CD1c-positive myeloid dendritic cell (primary cell): Measurements from ENCODE around the gene USP10.

Experiments used
- DNase-seq: peaks from one replicate; pipeline ENCODE4 v3.0.0-alpha.2; 2016; ENCODE audit errors: extremely low spot score

Gene USP10

DNA sequence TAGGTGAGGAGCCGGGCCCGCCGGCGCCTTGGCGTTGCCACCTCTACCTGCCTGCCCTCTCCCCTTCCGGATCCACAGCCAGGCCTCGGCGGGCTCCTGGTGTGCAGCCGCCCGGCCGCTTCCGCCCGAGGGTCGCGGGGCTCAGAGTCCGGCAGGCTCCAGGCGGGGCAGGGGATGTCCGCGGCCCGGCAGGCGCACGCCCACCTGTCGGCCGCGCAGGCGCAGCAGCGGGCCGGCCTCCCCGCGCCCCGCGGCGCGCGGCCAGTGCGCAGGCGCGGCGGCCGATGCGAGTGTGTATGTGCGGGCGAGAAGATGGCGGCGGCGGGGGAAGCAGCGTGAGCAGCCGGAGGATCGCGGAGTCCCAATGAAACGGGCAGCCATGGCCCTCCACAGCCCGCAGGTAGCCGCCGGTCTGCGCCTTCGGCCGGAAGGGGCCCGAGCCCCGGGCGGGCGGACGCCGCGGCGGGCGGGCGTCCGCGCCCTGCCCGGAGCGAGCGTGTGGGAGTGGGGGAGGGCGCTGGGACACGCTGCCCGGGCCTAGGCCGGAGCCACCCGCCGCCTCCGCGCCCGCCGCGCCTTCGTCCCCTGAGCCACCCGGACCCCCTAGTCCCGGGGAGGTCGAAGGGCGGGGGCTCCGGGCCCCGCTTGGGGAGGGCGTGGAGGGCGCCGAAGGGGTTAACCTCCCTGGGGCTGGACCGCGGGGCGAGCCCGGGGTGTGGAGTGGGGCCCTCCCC lies at the start of gene USP10:
Gene USP10, plus strand, starts transcription at position 289 of the 734 bp plus-strand sequence. Its CDS starts 91 bp downstream, at position 380.
- DNase-seq, result peak; percentile 94

- no peak for DNase-seq
These were observed 49.5 kb upstream of the USP10 start for GRCh38 chr16:84650062-84650991.

- no peak for DNase-seq
These were observed 47.2 kb upstream of the USP10 start for GRCh38 chr16:84652566-84652965.

- no peak for DNase-seq
These were observed 45.6 kb upstream of the USP10 start for GRCh38 chr16:84654238-84654637.

- no peak for DNase-seq
These were observed 44.8 kb upstream of the USP10 start for GRCh38 chr16:84654998-84655397.

DNA sequence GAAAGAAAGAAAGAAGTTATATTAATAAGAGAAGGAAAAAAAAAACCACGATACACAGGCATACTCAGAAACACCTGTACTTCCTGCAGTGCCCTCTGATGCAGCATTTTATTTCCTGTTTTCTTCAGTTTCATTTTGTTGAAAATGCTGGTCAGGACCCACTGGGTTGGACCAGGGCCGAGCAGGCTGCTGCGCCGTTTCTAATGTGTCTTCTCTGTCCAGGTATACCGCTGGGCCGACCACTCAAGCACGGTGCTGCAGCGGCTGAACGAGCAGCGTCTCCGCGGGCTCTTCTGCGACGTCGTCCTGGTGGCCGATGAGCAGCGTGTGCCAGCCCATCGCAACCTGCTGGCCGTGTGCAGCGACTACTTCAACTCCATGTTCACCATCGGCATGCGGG lies 43.2 kb upstream of the USP10 start:
- DNase-seq, result no peak

- DNase-seq, result no peak
These were observed 42.5 kb upstream of the USP10 start for GRCh38 chr16:84657229-84657837.

DNA sequence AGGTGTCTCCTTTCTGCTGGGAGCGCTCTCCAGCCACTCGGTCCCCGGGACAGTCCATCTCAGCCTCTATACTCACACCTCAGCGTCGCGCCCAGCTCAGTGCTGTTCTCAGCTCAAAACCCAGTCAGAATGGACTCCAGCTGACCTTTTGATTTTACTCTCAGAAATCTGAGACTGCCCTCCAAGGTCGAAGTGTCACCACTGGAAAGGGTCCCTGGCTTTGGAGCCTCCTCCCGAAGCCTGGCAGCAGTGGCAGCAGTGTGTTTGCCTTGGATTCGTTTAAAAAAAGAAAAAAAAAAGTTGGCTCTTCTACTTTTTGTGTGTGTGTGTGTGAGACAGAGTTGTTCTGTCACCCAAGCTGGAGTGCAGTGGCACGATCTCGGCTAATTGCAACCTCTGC lies 41.1 kb upstream of the USP10 start:
- no peak for DNase-seq

DNA sequence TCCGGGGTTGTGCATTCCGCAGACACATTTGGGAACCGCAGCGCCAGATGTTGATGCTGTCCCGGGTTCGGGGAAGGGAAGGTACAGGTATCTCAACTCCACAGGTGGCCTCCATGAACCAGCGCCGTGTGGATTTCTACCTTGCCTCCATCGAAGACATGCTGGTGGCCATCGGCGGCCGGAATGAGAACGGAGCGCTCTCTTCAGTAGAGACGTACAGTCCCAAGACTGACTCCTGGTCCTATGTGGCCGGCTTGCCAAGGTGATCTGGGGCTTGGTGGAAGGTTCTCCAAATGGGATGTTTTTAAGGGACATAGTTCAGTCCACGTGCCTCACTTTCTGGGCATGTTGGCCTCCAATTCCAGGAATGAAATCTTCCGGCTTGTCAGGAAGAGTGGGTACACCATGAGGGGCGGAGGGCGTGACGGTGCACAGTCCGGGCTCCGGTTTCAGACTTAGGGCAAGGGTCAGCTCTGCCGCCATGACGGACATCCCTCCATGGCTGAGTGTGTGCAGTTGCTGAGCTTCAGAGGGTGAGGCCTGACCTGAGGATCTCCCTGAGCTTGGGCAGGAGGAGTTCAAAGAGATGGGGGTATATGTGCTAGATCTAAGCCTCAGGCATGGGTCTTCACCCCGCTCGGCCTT lies 40.0 kb upstream of the USP10 start:
- no peak for DNase-seq

GRCh38 chr16:84660973-84661372 lies 38.8 kb upstream of the USP10 start:
- peak; percentile 11 for DNase-seq

GRCh38 chr16:84661418-84662060 lies 38.3 kb upstream of the USP10 start:
- no peak for DNase-seq

DNA sequence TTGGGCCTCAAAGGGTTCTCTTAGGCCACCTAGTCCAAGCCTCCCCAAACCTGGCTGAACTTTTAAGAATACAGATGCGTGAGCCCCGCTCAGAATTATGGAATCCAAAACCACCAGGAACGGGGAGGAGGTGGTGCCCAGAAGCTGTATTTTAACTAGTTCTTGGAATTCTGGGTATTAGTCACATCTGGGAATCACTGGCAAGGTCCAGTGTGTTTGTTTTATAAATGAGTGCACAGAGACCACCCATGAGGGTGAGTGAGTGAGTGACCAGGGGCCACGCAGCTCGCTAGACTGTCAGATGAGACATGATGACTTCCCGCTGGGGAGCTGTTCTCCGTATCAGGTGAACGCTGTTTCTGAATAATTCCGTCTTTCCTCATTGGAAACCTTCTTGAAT lies 37.3 kb upstream of the USP10 start:
- no peak for DNase-seq

GRCh38 chr16:84663433-84664101 lies 36.2 kb upstream of the USP10 start:
- DNase-seq, result no peak

GRCh38 chr16:84665359-84665758 lies 34.4 kb upstream of the USP10 start:
- DNase-seq, result no peak

GRCh38 chr16:84665843-84666242 lies 34.0 kb upstream of the USP10 start:
- DNase-seq, result no peak

- DNase-seq, result no peak
These were observed 32.0 kb upstream of the USP10 start for GRCh38 chr16:84667600-84668309.

- no peak for DNase-seq
These were observed 29.7 kb upstream of the USP10 start for GRCh38 chr16:84670063-84670462.

GRCh38 chr16:84672276-84673202 lies 27.3 kb upstream of the USP10 start:
- DNase-seq, result peak; percentile 89

- DNase-seq, result no peak
These were observed 26.6 kb upstream of the USP10 start for GRCh38 chr16:84673203-84673535.
